HUDEP-2 (cell line): ENCODE data around the gene DARS2.
A peak's percentile ranks its signal among the peaks of the same experiment; 100 is the strongest.

Experiments used
- DNase-seq, 76 experiments: peaks; one replicate each; lab custom pipeline; 2025; ENCODE audit not compliant: unreplicated experiment in 76 of 76; lab: John Stamatoyannopoulos, UW

DARS2 gene

GRCh38 chr1:173860065-173860464, 35.6 kb downstream of the DARS2 start:
- no peak for DNase-seq

- DNase-seq, result peak in 33 of 76 experiments; percentile 3 to 67 (median 35)
Observed at GRCh38 chr1:173861731-173862145, 37.3 kb downstream of the DARS2 start.

- DNase-seq, result peak in 51 of 76 experiments; percentile 14 to 75 (median 40)
Observed at GRCh38 chr1:173862146-173862768, 37.8 kb downstream of the DARS2 start.

- peak in 16 of 76 experiments; percentile 14 to 75 (median 52) for DNase-seq
Observed at GRCh38 chr1:173862769-173863223, 38.3 kb downstream of the DARS2 start.

- peak in 6 of 76 experiments; percentile 18 to 56 (median 44) for DNase-seq
Observed at GRCh38 chr1:173863224-173864161, 39.0 kb downstream of the DARS2 start.

- no peak for DNase-seq
Observed at GRCh38 chr1:173864179-173864867, 39.9 kb downstream of the DARS2 start.

GRCh38 chr1:173865468-173866164, 41.1 kb downstream of the DARS2 start:
- peak in 1 of 76 experiments; percentile 30 for DNase-seq

GRCh38 chr1:173866413-173867115, 42.1 kb downstream of the DARS2 start:
- peak in 3 of 76 experiments; percentile 18 to 37 (median 34) for DNase-seq

GRCh38 chr1:173867141-173867752, 42.8 kb downstream of the DARS2 start:
- peak in 24 of 76 experiments; percentile 2 to 75 (median 54) for DNase-seq

- peak; percentile 86 to 99 (median 98) for DNase-seq
Observed at GRCh38 chr1:173867753-173868265, 43.3 kb downstream of the DARS2 start, which contains the start of gene GAS5. Gene GAS5, minus strand, starts transcription at chr1:173867989.

- peak in 72 of 76 experiments; percentile 62 to 98 (median 90) for DNase-seq
Observed at GRCh38 chr1:173868266-173869020, 44.0 kb downstream of the DARS2 start, which contains the start of gene ZBTB37. Gene ZBTB37, plus strand, starts transcription at chr1:173868380. Its CDS starts 1,846 bp downstream, at chr1:173870226.

GRCh38 chr1:173869021-173869359, 44.5 kb downstream of the DARS2 start:
- DNase-seq, result no peak

- peak in 72 of 76 experiments; percentile 9 to 81 (median 48) for DNase-seq
Observed at GRCh38 chr1:173870252-173871075, 46.0 kb downstream of the DARS2 start.

- no peak for DNase-seq
Observed at GRCh38 chr1:173871091-173871490, 46.6 kb downstream of the DARS2 start.

GRCh38 chr1:173871500-173871899, 47.0 kb downstream of the DARS2 start:
- no peak for DNase-seq

- DNase-seq, result no peak
Observed at GRCh38 chr1:173876732-173877131, 52.3 kb downstream of the DARS2 start.

GRCh38 chr1:173878251-173878650, 53.8 kb downstream of the DARS2 start:
- DNase-seq, result no peak
